Measurements from ENCODE around the gene CNR2.
"Not testable (repeated sequence)": the region's sequence is repeated elsewhere in the genome, so short reads cannot be mapped to it uniquely, and the experiment has no call there.

The CNR2 gene

GRCh38 chr1:23879809-23880208 is 33.4 kb downstream of the CNR2 start:
- no peak for DNase-seq

- no peak for DNase-seq
Observed at GRCh38 chr1:23878668-23879067, 34.5 kb downstream of the CNR2 start.

- DNase-seq = no peak
Observed at GRCh38 chr1:23875382-23875781, 37.8 kb downstream of the CNR2 start.

GRCh38 chr1:23872421-23872820 is 40.7 kb downstream of the CNR2 start:
- DNase-seq = no peak

GRCh38 chr1:23869051-23869450 is 44.1 kb downstream of the CNR2 start:
- no peak for DNase-seq

GRCh38 chr1:23868557-23869016 is 44.6 kb downstream of the CNR2 start:
- no peak for DNase-seq

GRCh38 chr1:23867895-23868556 is 45.1 kb downstream of the CNR2 start, which contains the start of gene FUCA1:
Gene FUCA1 (minus strand): TSS chr1:23868290. CDS start chr1:23868286, 4 bp downstream.
- DNase-seq = peak; percentile 78

- no peak for DNase-seq
Observed at GRCh38 chr1:23867542-23867894, 45.6 kb downstream of the CNR2 start.

- DNase-seq = no peak
Observed at GRCh38 chr1:23865543-23865930, 47.6 kb downstream of the CNR2 start.

GRCh38 chr1:23864801-23865542 is 48.2 kb downstream of the CNR2 start:
- DNase-seq = no peak

- DNase-seq = no peak
Observed at GRCh38 chr1:23862640-23863039, 50.5 kb downstream of the CNR2 start.

- DNase-seq = no peak
Observed at GRCh38 chr1:23854568-23854967, 58.6 kb downstream of the CNR2 start.

- DNase-seq = not testable (repeated sequence)
Observed at GRCh38 chr1:23853124-23853523, 60.0 kb downstream of the CNR2 start.

GRCh38 chr1:23851406-23851805 is 61.8 kb downstream of the CNR2 start:
- DNase-seq = not testable (repeated sequence)

GRCh38 chr1:23848673-23849616 is 64.2 kb downstream of the CNR2 start:
- no peak for DNase-seq

GRCh38 chr1:23847482-23848095 is 65.6 kb downstream of the CNR2 start:
- DNase-seq = not testable (repeated sequence)

GRCh38 chr1:23845163-23845562 is 68.0 kb downstream of the CNR2 start:
- no peak for DNase-seq

- no peak for DNase-seq
Observed at GRCh38 chr1:23843644-23844043, 69.5 kb downstream of the CNR2 start.

- DNase-seq = peak; percentile 45
Observed at GRCh38 chr1:23838401-23838866, 74.7 kb downstream of the CNR2 start.

- no peak for DNase-seq
Observed at GRCh38 chr1:23837908-23838307, 75.3 kb downstream of the CNR2 start.

- no peak for DNase-seq
Observed at GRCh38 chr1:23836037-23836436, 77.1 kb downstream of the CNR2 start.

- not testable (repeated sequence) for DNase-seq
Observed at GRCh38 chr1:23834156-23834555, 79.0 kb downstream of the CNR2 start.

- no peak for DNase-seq
Observed at GRCh38 chr1:23827717-23828116, 85.4 kb downstream of the CNR2 start.

Data from DMS 273 treated with DMSO at 0.1 percent for 48 hours (cell line).